H9 (cell line): ENCODE measurements around the gene RUNX2. TPM values are rescaled to one million over a fixed set of nuclear protein-coding genes. Genes with fewer than 3 reads are reported as not detected.

ENCODE experiments used
- DNase-seq: peaks from one replicate; pipeline ENCODE4 v3.0.0-alpha.2; 2017
- H2AFZ ChIP-seq: one replicate; pipeline ENCODE4 v1.6.1; 2013; ENCODE audit warnings: mild to moderate bottlenecking, low read length, control low read depth, moderate library complexity
- H2AK5ac ChIP-seq: 2 replicates; pipeline ENCODE4 v1.6.1; 2013; ENCODE audit warnings: low read length, control low read depth, mixed read lengths; ENCODE audit not compliant: insufficient read length
- H2BK120ac ChIP-seq: one replicate; pipeline ENCODE4 v1.6.1; 2013; ENCODE audit warnings: low read depth, mild to moderate bottlenecking, low read length, control low read depth, inconsistent platforms; ENCODE audit not compliant: poor library complexity, severe bottlenecking
- H2BK12ac ChIP-seq: 2 replicates; pipeline ENCODE4 v1.6.1; 2013; ENCODE audit warnings: low read length, control low read depth, mixed read lengths, low read depth; ENCODE audit not compliant: insufficient read length
- H2BK15ac ChIP-seq: 2 replicates; pipeline ENCODE4 v1.6.1; 2013; ENCODE audit warnings: low read depth, low read length, control low read depth
- H2BK20ac ChIP-seq: one replicate; pipeline ENCODE4 v1.6.1; 2013; ENCODE audit warnings: low read depth, mild to moderate bottlenecking, low read length, control low read depth, inconsistent platforms; ENCODE audit not compliant: poor library complexity, severe bottlenecking
- H2BK5ac ChIP-seq: 2 replicates; pipeline ENCODE4 v1.6.1; 2013; ENCODE audit warnings: low read length, control low read depth, mixed read lengths; ENCODE audit not compliant: insufficient read length
- H3K14ac ChIP-seq: 2 replicates; pipeline ENCODE4 v1.6.1; 2013; ENCODE audit warnings: low read length, control low read depth; ENCODE audit not compliant: insufficient read depth
- H3K18ac ChIP-seq: 2 replicates; pipeline ENCODE4 v1.6.1; 2013; ENCODE audit warnings: low read depth, mild to moderate bottlenecking, mixed read lengths, low read length, control low read depth; ENCODE audit not compliant: insufficient read length
- H3K23ac ChIP-seq: 2 replicates; pipeline ENCODE4 v1.6.1; 2013; ENCODE audit warnings: low read length, control low read depth, mixed read lengths, low read depth; ENCODE audit not compliant: insufficient read length
- H3K23me2 ChIP-seq: 2 replicates; pipeline ENCODE4 v1.6.1; 2013; ENCODE audit warnings: low read depth, mild to moderate bottlenecking, mixed read lengths, low read length, control low read depth; ENCODE audit not compliant: insufficient read length, poor library complexity, severe bottlenecking
- H3K27ac ChIP-seq: 2 replicates; pipeline ENCODE4 v1.5.1; 2013; ENCODE audit warnings: low read length, control low read depth, mixed read lengths, low read depth; ENCODE audit not compliant: insufficient read length
- H3K27me3 ChIP-seq: 2 replicates; pipeline ENCODE4 v1.6.1; 2013; ENCODE audit warnings: low read length, control low read depth, inconsistent platforms; ENCODE audit not compliant: insufficient read depth
- H3K4ac ChIP-seq: 2 replicates; pipeline ENCODE4 v1.6.1; 2013; ENCODE audit warnings: low read depth, mild to moderate bottlenecking, control low read depth, inconsistent platforms, low read length, moderate library complexity
- H3K4me1 ChIP-seq: 2 replicates; pipeline ENCODE4 v1.6.1; 2013; ENCODE audit warnings: low read length, control low read depth, inconsistent platforms; ENCODE audit not compliant: insufficient read depth
- H3K4me2 ChIP-seq: 2 replicates; pipeline ENCODE4 v1.6.1; 2013; ENCODE audit warnings: low read length, control low read depth, mixed read lengths; ENCODE audit not compliant: insufficient read length, insufficient read depth
- H3K56ac ChIP-seq: 2 replicates; pipeline ENCODE4 v1.6.1; 2013; ENCODE audit warnings: low read depth, mild to moderate bottlenecking, mixed read lengths, low read length, control low read depth; ENCODE audit not compliant: insufficient read length
- H3K79me1 ChIP-seq: 2 replicates; pipeline ENCODE4 v1.6.1; 2013; ENCODE audit warnings: low read depth, mild to moderate bottlenecking, moderate library complexity, low read length, control low read depth, inconsistent platforms; ENCODE audit not compliant: insufficient read depth, poor library complexity, severe bottlenecking
- H3K79me2 ChIP-seq: 2 replicates; pipeline ENCODE4 v1.6.1; 2013; ENCODE audit warnings: low read length, control low read depth, inconsistent platforms; ENCODE audit not compliant: insufficient read depth
- H3K9ac ChIP-seq: 2 replicates; pipeline ENCODE4 v1.6.1; 2013; ENCODE audit warnings: low read length, control low read depth, mixed read lengths; ENCODE audit not compliant: insufficient read length; ENCODE audit errors: extremely low read depth
- H3K9me3 ChIP-seq: one replicate; pipeline ENCODE4 v1.6.1; 2013; ENCODE audit warnings: low read depth, low read length, inconsistent platforms; ENCODE audit not compliant: control insufficient read depth
- H3T11ph ChIP-seq: one replicate; pipeline ENCODE4 v1.6.1; 2013; ENCODE audit warnings: mild to moderate bottlenecking, low read length, control low read depth, inconsistent platforms
- H4K20me1 ChIP-seq: one replicate; pipeline ENCODE4 v1.6.1; 2013; ENCODE audit not compliant: control insufficient read depth, insufficient read length, insufficient read depth
- H4K5ac ChIP-seq: 2 replicates; pipeline ENCODE4 v1.6.1; 2013; ENCODE audit warnings: low read depth, mild to moderate bottlenecking, mixed read lengths, low read length, control low read depth; ENCODE audit not compliant: insufficient read length
- H4K8ac ChIP-seq: replicated peaks from 2 replicates; pipeline ENCODE4 v1.6.1; 2013; ENCODE audit warnings: low read length, control low read depth, mixed read lengths, low read depth; ENCODE audit not compliant: insufficient read length
- H4K91ac ChIP-seq: 2 replicates; pipeline ENCODE4 v1.6.1; 2013; ENCODE audit warnings: low read depth, mild to moderate bottlenecking, moderate library complexity, mixed read lengths, low read length, control low read depth; ENCODE audit not compliant: insufficient read length
- H3K27ac Mint-ChIP-seq, 3 experiments: 2 replicates in 2 of 3; 3 replicates in 1 of 3; pipeline ENCODE4 v1.8.0; 2020 to 2021; ENCODE audit warnings: mixed read lengths in 3 of 3, mild to moderate bottlenecking in 1 of 3, moderate library complexity in 1 of 3
- H3K27me3 Mint-ChIP-seq: 2 replicates; pipeline ENCODE4 v1.8.0; 2021; ENCODE audit warnings: low read depth, mild to moderate bottlenecking, moderate library complexity, mixed read lengths
- H3K36me3 Mint-ChIP-seq, 3 experiments: 2 replicates in 2 of 3; 3 replicates in 1 of 3; pipeline ENCODE4 v1.8.0; 2020 to 2021; ENCODE audit warnings: low read depth in 3 of 3, mixed read lengths in 3 of 3; ENCODE audit not compliant: insufficient read depth in 1 of 3
- H3K4me1 Mint-ChIP-seq, 2 experiments: 2 replicates each; pipeline ENCODE4 v1.8.0; 2020; ENCODE audit warnings: mixed read lengths in 2 of 2
- H3K4me3 Mint-ChIP-seq, 2 experiments: 2 replicates in 1 of 2; 3 replicates in 1 of 2; pipeline ENCODE4 v1.8.0; 2020 to 2021; ENCODE audit warnings: mild to moderate bottlenecking in 2 of 2, mixed read lengths in 2 of 2, moderate library complexity in 1 of 2
- H3K9me3 Mint-ChIP-seq, 2 experiments: 2 replicates in 1 of 2; 3 replicates in 1 of 2; pipeline ENCODE4 v1.8.0; 2020; ENCODE audit warnings: mild to moderate bottlenecking in 2 of 2, mixed read lengths in 2 of 2, moderate library complexity in 1 of 2
- CTCF ChIP-seq: fragments of 200-600 bp; sonication (generic); conservative IDR thresholded peaks from 3 replicates; pipeline ENCODE4 v1.8.0; 2021; ENCODE audit warnings: antibody characterized with exemption, mild to moderate bottlenecking
- WGBS: extraction: QIAGEN DNeasy Blood & Tissue Kit; methylation state at CpG from one replicate; pipeline ENCODE4 v1.1.7; 2013; ENCODE audit warnings: missing lambda C conversion rate, low lambda C conversion rate, mixed read lengths; ENCODE audit not compliant: insufficient read length; ENCODE audit errors: extremely low coverage; 5-methylcytosine and 5-hydroxymethylcytosine counted together
- total RNA-seq: library from RNA; stranded (reverse); gene quantifications from 2 replicates; pipeline ENCODE4 v1.2.1, GENCODE V29; 2021

Gene RUNX2
- total RNA-seq, 1 experiment from 2014 or later = 0.15 TPM

GRCh38 chr6:45302832-45303231 lies 25.3 kb upstream of the RUNX2 start:
- H3K27me3 ChIP-seq = no peaks in the 10 kb centered on the region
- no peak overlapping the region for H3K14ac ChIP-seq
- no peak overlapping the region for H3K56ac ChIP-seq
- no peak overlapping the region for H2AFZ ChIP-seq
- no peak overlapping the region for H3K9ac ChIP-seq
- TF ChIP-seq CTCF = no peak
- Mint-ChIP-seq H3K27me3 (no peaks in the 10 kb centered on the region), H3K4me1 (no peaks in the 10 kb centered on the region), H3K4me3 (no peak overlapping the region), H3K36me3 (peaks cover 23 to 27% (median 26%) of the 10 kb centered on the region in 3 experiments), H3K27ac (no peak overlapping the region; a peak in 1 of 7 replicates), H3K9me3 (peaks cover 22 to 25% of the 10 kb centered on the region in 2 experiments)
- H4K91ac ChIP-seq = no peak overlapping the region
- no peak overlapping the region for H4K8ac ChIP-seq
- H3K79me2 ChIP-seq = no peaks in the 10 kb centered on the region
- H4K20me1 ChIP-seq = no peaks in the 10 kb centered on the region
- no CpG with 5 or more reads among the region's 3 CpGs for WGBS
- H3K23me2 ChIP-seq = no peaks in the 10 kb centered on the region
- H3K4me1 ChIP-seq = no peaks in the 10 kb centered on the region
- no peak overlapping the region for H3K4ac ChIP-seq
- H3K9me3 ChIP-seq = no peaks in the 10 kb centered on the region
- no peak overlapping the region for H2BK120ac ChIP-seq
- no peak for DNase-seq
- no peaks in the 10 kb centered on the region for H3K79me1 ChIP-seq
- no peak overlapping the region for H3K18ac ChIP-seq
- no peak overlapping the region for H3K27ac ChIP-seq
- H3T11ph ChIP-seq = no peak overlapping the region
- no peak overlapping the region for H2AK5ac ChIP-seq
- H2BK5ac ChIP-seq = no peak overlapping the region
- H2BK12ac ChIP-seq = no peak overlapping the region
- no peak overlapping the region for H2BK20ac ChIP-seq
- H2BK15ac ChIP-seq = no peak overlapping the region
- H3K23ac ChIP-seq = no peak overlapping the region
- no peak overlapping the region for H3K4me2 ChIP-seq
- no peak overlapping the region for H4K5ac ChIP-seq
